Transverse colon (tissue), 4 donors: ENCODE data around the gene HNRNPF.

Source experiments
- CTCF ChIP-seq, 5 experiments: fragments of 200-600 bp in 3 of 5; fragments of 450-650 bp in 2 of 5; sonication (generic) in 3 of 5; IDR thresholded peaks; 1 replicate in 2 of 5; 2 replicates in 3 of 5; pipeline ENCODE4 v1.5.1; 2016 to 2017; ENCODE audit warnings: antibody characterized with exemption in 5 of 5, inconsistent platforms in 3 of 5, mild to moderate bottlenecking in 2 of 5, moderate library complexity in 1 of 5
- EP300 ChIP-seq: sonication (generic); formaldehyde crosslinking; IDR thresholded peaks from one replicate; pipeline ENCODE4 v1.6.1; 2017; ENCODE audit warnings: antibody characterized with exemption, low read depth
- POLR2A ChIP-seq: fragments of 450-650 bp; IDR thresholded peaks from one replicate; pipeline ENCODE4 v1.6.1; 2016; ENCODE audit warnings: antibody characterized with exemption, mild to moderate bottlenecking, moderate library complexity
- POLR2AphosphoS5 ChIP-seq, 3 donors: sonication (generic); formaldehyde crosslinking; IDR thresholded peaks; one replicate each; pipeline ENCODE4 v1.6.1; 2016; ENCODE audit warnings: antibody characterized with exemption in 3 of 3

- TF ChIP-seq CTCF (IDR thresholded peaks at IDR 0.05) (no peak), EP300 (no peak), POLR2AphosphoS5 (IDR thresholded peaks at IDR 0.05) (no peak), POLR2A (no peak)
Observed at GRCh38 chr10:43448742-43449141, 39.8 kb upstream of the HNRNPF start.
